ENCODE results near the gene XPO4.

- TF ChIP-seq CTCF (IDR thresholded peaks at IDR 0.05) (no peak), POLR2A (IDR thresholded peaks at IDR 0.05) (no peak)
Measured at GRCh38 chr13:20769091-20769490, 133.5 kb downstream of the XPO4 start.

Measured in ovary (tissue), 3 donors.